IgD-negative memory B cell (primary cell): ENCODE data around the gene PIP4K2B. TPM values are rescaled to one million over a fixed set of nuclear protein-coding genes. Genes with fewer than 3 reads are reported as not detected.
"Not testable (repeated sequence)": the region's sequence is repeated elsewhere in the genome, so short reads cannot be mapped to it uniquely, and the experiment has no call there.

Source experiments
- H3K27ac Mint-ChIP-seq, 3 donors: one replicate each; pipeline ENCODE4 v1.8.0; 2020 to 2022; ENCODE audit warnings: mild to moderate bottlenecking in 3 of 3, mixed read lengths in 3 of 3, moderate library complexity in 1 of 3
- H3K27me3 Mint-ChIP-seq: one replicate; pipeline ENCODE4 v1.8.0; 2021; ENCODE audit warnings: mixed read lengths
- H3K36me3 Mint-ChIP-seq: one replicate; pipeline ENCODE4 v1.8.0; 2020; ENCODE audit warnings: mild to moderate bottlenecking, mixed read lengths
- H3K4me1 Mint-ChIP-seq, 3 donors: one replicate each; pipeline ENCODE4 v1.8.0; 2020 to 2022; ENCODE audit warnings: mixed read lengths in 3 of 3, mild to moderate bottlenecking in 1 of 3
- H3K4me3 Mint-ChIP-seq, 4 donors: one replicate each; pipeline ENCODE4 v1.8.0; 2020 to 2022; ENCODE audit warnings: mild to moderate bottlenecking in 4 of 4, mixed read lengths in 4 of 4, moderate library complexity in 3 of 4
- H3K9me3 Mint-ChIP-seq, 3 donors: one replicate each; pipeline ENCODE4 v1.8.0; 2020 to 2021; ENCODE audit warnings: mixed read lengths in 3 of 3, mild to moderate bottlenecking in 1 of 3
- polyA plus RNA-seq: library from polyadenylated mRNA; unstranded; fragments of 300-500 nt; fragmentation: Illumina TruSeq; gene quantifications from one replicate; pipeline ENCODE4 v1.2.3, GENCODE V29; 2021

Gene PIP4K2B
- polyA plus RNA-seq, 1 donor from 2014 or later, result 11.5 TPM

DNA sequence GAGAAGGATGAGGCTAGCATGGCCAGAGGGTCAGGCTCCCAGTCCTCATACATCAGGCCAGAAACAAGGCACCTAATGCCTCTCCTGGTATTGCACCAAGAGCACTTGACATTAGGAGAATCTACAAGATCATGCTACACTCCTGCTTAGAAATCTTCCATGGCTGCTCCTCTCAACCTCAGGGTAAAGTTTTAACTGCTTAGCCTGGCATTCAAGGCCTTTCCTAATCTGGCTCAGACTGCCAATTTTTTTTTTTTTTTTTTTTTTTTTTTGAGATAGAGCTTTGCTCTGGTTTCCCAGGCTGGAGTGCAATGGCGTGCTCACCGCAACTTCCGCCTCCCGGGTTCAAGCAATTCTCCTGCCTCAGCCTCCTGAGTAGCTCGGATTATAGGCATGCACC, 8.2 kb downstream of the PIP4K2B start:
- Mint-ChIP-seq H3K27ac (peak overlapping the region in 1 of 3 donors; percentile 5), H3K9me3 (no peaks in the 10 kb centered on the region), H3K4me1 (peaks cover 1 to 7% (median 6%) of the 10 kb centered on the region in 3 donors), H3K27me3 (no peaks in the 10 kb centered on the region), H3K4me3 (no peak overlapping the region), H3K36me3 (peaks cover 4% of the 10 kb centered on the region)

DNA sequence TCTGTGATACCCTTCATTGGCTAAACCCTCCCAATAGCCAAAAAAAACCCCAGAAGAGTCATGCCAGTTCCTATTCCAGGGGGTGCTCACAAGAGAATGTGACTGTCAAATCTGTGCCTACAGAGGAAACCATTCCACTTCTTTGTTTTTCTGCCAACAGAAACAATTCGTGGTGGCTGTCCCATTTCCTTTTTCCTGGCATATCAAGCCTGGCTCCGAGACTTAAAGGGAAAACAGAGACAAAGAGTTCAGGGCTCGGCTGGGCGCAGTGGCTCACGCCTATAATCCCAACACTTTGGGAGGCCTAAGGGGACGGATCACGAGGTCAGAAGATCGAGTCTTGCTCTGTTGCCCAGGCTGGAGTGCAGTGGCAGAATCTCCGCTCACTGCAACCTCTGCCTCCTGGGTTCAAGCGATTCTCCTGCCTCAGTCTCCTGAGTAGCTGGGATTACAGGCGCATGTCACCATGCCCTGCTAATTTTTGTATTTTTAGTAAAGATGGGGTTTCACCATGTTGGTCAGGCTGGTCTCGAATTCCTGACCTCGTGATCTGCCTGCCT, 9.1 kb downstream of the PIP4K2B start:
- H3K9me3 Mint-ChIP-seq, H3K4me1 Mint-ChIP-seq, H3K27me3 Mint-ChIP-seq, H3K4me3 Mint-ChIP-seq, H3K36me3 Mint-ChIP-seq, H3K27ac Mint-ChIP-seq: not testable (repeated sequence)

- no peak overlapping the region for H3K27ac Mint-ChIP-seq
- peaks cover 2% of the 10 kb centered on the region for H3K36me3 Mint-ChIP-seq
- no peaks in the 10 kb centered on the region for H3K27me3 Mint-ChIP-seq
- H3K4me1 Mint-ChIP-seq, result peaks cover 0 to 6% (median 4%) of the 10 kb centered on the region in 3 donors
- no peaks in the 10 kb centered on the region for H3K9me3 Mint-ChIP-seq
- no peak overlapping the region for H3K4me3 Mint-ChIP-seq
These were observed 10.2 kb downstream of the PIP4K2B start for GRCh38 chr17:38789185-38789584.

- H3K36me3 Mint-ChIP-seq, result not testable (repeated sequence)
These were observed 11.4 kb downstream of the PIP4K2B start for GRCh38 chr17:38787999-38788398.

DNA sequence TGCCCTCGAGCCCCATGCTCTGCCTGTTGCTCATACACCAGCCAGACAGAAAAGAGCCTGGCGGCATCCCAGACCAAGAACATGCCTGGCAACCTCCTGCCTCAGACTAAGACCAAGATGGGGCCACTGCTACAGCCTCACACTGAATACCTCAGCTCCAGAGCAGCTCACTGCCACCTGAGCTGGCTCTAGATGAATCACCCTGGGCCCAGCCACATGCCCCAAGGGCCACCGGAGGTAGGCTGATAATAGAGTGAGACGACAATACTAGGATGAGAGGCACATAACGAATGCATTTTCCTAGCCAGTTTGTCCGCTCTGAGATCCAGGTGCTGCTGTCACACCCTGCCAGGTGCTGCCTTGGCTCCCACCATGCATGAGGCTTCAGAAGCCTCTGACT, 13.0 kb downstream of the PIP4K2B start:
- H3K4me1 Mint-ChIP-seq, result peaks cover 0 to 2% (median 0%) of the 10 kb centered on the region in 3 donors
- no peaks in the 10 kb centered on the region for H3K9me3 Mint-ChIP-seq
- no peaks in the 10 kb centered on the region for H3K27me3 Mint-ChIP-seq
- H3K27ac Mint-ChIP-seq, result no peak overlapping the region
- no peak overlapping the region for H3K4me3 Mint-ChIP-seq
- peaks cover 2% of the 10 kb centered on the region for H3K36me3 Mint-ChIP-seq

More at GRCh38 chr17:38787999-38788398, 11.4 kb downstream of the PIP4K2B start:
- H3K4me3 Mint-ChIP-seq, H3K27ac Mint-ChIP-seq, H3K4me1 Mint-ChIP-seq, H3K9me3 Mint-ChIP-seq, H3K27me3 Mint-ChIP-seq: not testable (repeated sequence)

DNA sequence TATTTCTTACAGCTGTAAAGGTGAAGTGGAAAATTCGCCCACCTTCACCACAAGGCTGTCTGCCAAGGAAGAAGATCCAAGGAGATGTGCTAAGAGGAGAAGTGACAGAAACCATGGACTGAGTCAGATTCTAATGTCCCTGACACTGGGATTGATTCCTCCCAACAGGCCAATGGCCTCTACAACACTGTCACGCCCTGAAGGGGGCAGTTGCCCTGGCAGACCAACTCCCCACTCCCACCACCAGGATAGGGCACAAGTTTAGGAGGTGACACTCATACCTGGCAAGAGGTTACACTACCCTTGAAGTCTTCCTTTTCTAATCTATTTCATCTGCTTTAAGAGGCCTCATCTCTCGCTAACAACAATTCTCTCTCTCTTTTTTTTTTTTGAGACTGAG, 16.1 kb downstream of the PIP4K2B start:
- Mint-ChIP-seq H3K27ac (no peak overlapping the region), H3K27me3 (no peaks in the 10 kb centered on the region), H3K36me3 (peaks cover 2% of the 10 kb centered on the region), H3K4me1 (peaks cover 0 to 2% (median 2%) of the 10 kb centered on the region in 3 donors), H3K4me3 (peak overlapping the region in 1 of 4 donors; percentile 39), H3K9me3 (no peaks in the 10 kb centered on the region)

- H3K27ac Mint-ChIP-seq, result peak overlapping the region in 1 of 3 donors; percentile 43
- H3K4me3 Mint-ChIP-seq, result no peak overlapping the region
- peaks cover 0 to 2% (median 0%) of the 10 kb centered on the region in 3 donors for H3K4me1 Mint-ChIP-seq
- no peaks in the 10 kb centered on the region for H3K27me3 Mint-ChIP-seq
- peaks cover 2% of the 10 kb centered on the region for H3K36me3 Mint-ChIP-seq
- no peaks in the 10 kb centered on the region for H3K9me3 Mint-ChIP-seq
These were observed 19.2 kb downstream of the PIP4K2B start for GRCh38 chr17:38779965-38780752.

GRCh38 chr17:38777641-38778250, 21.6 kb downstream of the PIP4K2B start:
- H3K36me3 Mint-ChIP-seq, result peaks cover 4% of the 10 kb centered on the region
- H3K9me3 Mint-ChIP-seq, result no peaks in the 10 kb centered on the region
- H3K27ac Mint-ChIP-seq, result no peak overlapping the region
- H3K27me3 Mint-ChIP-seq, result no peaks in the 10 kb centered on the region
- H3K4me1 Mint-ChIP-seq, result peaks cover 0 to 2% (median 0%) of the 10 kb centered on the region in 3 donors
- H3K4me3 Mint-ChIP-seq, result no peak overlapping the region

GRCh38 chr17:38773258-38773657, 26.1 kb downstream of the PIP4K2B start:
- Mint-ChIP-seq H3K27me3 (no peaks in the 10 kb centered on the region), H3K9me3 (no peaks in the 10 kb centered on the region), H3K4me3 (no peak overlapping the region), H3K27ac (no peak overlapping the region), H3K4me1 (no peaks in the 10 kb centered on the region), H3K36me3 (peaks cover 3% of the 10 kb centered on the region)

- Mint-ChIP-seq H3K27me3 (no peaks in the 10 kb centered on the region), H3K4me1 (no peaks in the 10 kb centered on the region), H3K27ac (no peak overlapping the region), H3K36me3 (peaks cover 1% of the 10 kb centered on the region), H3K9me3 (no peaks in the 10 kb centered on the region), H3K4me3 (no peak overlapping the region)
These were observed 30.9 kb downstream of the PIP4K2B start for GRCh38 chr17:38768417-38768816.

- no peaks in the 10 kb centered on the region for H3K27me3 Mint-ChIP-seq
- no peaks in the 10 kb centered on the region for H3K9me3 Mint-ChIP-seq
- H3K4me3 Mint-ChIP-seq, result no peak overlapping the region
- H3K4me1 Mint-ChIP-seq, result peaks cover 0 to 3% (median 0%) of the 10 kb centered on the region in 3 donors
- H3K36me3 Mint-ChIP-seq, result peaks cover 5% of the 10 kb centered on the region
- no peak overlapping the region for H3K27ac Mint-ChIP-seq
These were observed 33.0 kb downstream of the PIP4K2B start for GRCh38 chr17:38766341-38766740.

- no peak overlapping the region for H3K4me3 Mint-ChIP-seq
- peaks cover 0 to 3% (median 0%) of the 10 kb centered on the region in 3 donors for H3K4me1 Mint-ChIP-seq
- no peaks in the 10 kb centered on the region for H3K27me3 Mint-ChIP-seq
- no peak overlapping the region for H3K27ac Mint-ChIP-seq
- no peaks in the 10 kb centered on the region for H3K9me3 Mint-ChIP-seq
- peaks cover 3% of the 10 kb centered on the region for H3K36me3 Mint-ChIP-seq
These were observed 37.1 kb downstream of the PIP4K2B start for GRCh38 chr17:38762231-38762630.

DNA sequence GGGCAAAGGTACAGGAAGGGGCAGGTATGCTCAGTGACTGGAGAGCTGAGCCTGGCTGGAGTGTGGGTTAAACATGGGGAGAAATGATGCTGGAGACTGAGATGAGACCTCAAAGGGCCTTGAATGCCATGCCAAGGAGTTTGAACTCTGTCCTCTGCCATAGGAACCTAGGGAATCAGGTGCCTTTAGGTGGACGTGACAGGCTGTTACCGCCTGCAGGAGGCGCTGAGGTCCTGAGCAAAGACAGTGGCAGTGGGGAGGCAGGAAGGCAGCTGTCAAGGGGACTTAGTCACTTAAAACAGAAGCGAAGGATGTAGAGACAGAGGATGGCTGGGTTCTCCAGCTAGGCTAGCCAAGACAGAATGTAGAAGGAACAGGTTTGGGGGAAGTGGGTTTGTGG, 37.7 kb downstream of the PIP4K2B start:
- Mint-ChIP-seq H3K27ac (peak overlapping the region in 1 of 3 donors; percentile 26), H3K36me3 (peaks cover 3% of the 10 kb centered on the region), H3K4me1 (peaks cover 0 to 3% (median 0%) of the 10 kb centered on the region in 3 donors), H3K4me3 (peak overlapping the region in 1 of 4 donors; percentile 6), H3K27me3 (no peaks in the 10 kb centered on the region), H3K9me3 (no peaks in the 10 kb centered on the region)

DNA sequence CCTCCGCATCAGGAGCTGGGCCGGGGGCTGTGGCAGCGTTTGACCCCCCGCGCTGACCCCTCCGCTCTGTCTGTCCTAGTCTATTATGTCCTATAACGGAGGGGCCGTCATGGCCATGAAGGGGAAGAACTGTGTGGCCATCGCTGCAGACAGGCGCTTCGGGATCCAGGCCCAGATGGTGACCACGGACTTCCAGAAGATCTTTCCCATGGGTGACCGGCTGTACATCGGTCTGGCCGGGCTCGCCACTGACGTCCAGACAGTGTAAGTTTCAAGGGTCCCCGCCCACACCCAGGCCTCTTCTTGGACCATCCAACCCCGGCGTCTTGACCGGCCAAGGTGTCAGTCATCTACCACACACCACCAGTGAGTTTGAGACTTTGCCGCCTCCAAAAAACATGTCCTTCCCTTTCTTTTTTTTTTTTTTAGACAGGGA, 46.3 kb downstream of the PIP4K2B start:
- peak overlapping the region in 2 of 3 donors; percentile 91 to 100 for H3K27ac Mint-ChIP-seq
- H3K36me3 Mint-ChIP-seq, result peaks cover 1% of the 10 kb centered on the region
- peaks cover 22 to 35% (median 24%) of the 10 kb centered on the region in 3 donors for H3K4me1 Mint-ChIP-seq
- peaks cover 0 to 3% (median 0%) of the 10 kb centered on the region in 3 donors for H3K9me3 Mint-ChIP-seq
- H3K27me3 Mint-ChIP-seq, result peaks cover 27% of the 10 kb centered on the region
- H3K4me3 Mint-ChIP-seq, result peak overlapping the region; percentile 81 to 100 (median 98)

DNA sequence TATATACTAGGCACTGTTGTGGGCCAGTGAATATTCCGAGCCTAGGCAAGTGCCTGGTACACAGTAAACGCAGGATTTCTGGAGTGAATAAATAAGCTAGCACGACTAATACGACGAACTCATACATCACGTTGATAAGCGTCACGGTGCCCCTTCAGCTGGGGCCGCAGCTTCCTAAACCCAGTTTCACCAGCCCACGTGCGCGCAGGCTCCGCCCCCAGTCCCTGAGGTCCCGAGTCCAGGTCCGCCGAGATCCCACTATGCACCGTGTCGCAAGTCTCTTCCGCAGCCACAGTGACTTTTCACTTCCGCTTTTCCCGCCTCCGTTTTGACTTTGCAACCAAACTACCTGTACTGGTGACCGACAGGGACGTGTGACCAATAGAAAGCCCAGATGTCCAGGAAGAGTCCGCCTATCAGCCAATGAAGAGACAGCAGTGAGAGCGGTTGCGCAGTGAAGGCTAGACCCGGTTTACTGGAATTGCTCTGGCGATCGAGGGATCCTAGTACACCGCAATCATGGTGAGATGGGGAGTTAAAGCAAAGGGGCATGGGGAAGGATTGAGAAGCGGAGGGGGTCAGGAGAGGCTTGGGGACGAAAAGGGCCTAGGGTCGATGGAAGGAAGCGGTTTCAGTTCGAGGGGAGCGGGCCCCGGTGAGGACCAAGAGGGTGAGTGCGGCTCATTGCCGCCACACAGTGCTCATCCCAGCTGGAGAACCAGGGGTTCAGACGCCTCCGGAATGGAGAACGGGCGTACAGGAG, 46.9 kb downstream of the PIP4K2B start, which contains the start of gene PSMB3:
TSS of gene PSMB3 (plus strand) at position 434 of the 763 bp plus-strand sequence. CDS start at position 520, 86 bp downstream.
- Mint-ChIP-seq H3K4me3 (peak within 1 kb of the TSS; percentile 81 to 100 (median 98)), H3K4me1 (peaks cover 22 to 35% (median 24%) of the 10 kb centered on the region in 3 donors), H3K27me3 (peaks cover 29% of the 10 kb centered on the region), H3K27ac (peak within 1 kb of the TSS; percentile 91 to 100 (median 95)), H3K9me3 (peaks cover 0 to 3% (median 0%) of the 10 kb centered on the region in 3 donors), H3K36me3 (peaks cover 1% of the 10 kb centered on the region)
